Right kidney (tissue), 9 donors: ENCODE results near the gene NSUN7.
"Not testable (repeated sequence)": the region's sequence is repeated elsewhere in the genome, so short reads cannot be mapped to it uniquely, and the experiment has no call there.

Source experiments
- DNase-seq: peaks from one replicate; pipeline ENCODE4 v3.0.0-alpha.2; 2016
- long read RNA-seq, 8 donors: transcript quantifications; one replicate each; lab custom pipeline, GENCODE V29; 2026

Gene NSUN7
- long read RNA-seq, donor 1, partial matches to known transcripts: 0 of 1 reads
- long read RNA-seq, donor 1, other reads (novel, unspliced or antisense): 0 of 1 reads
- long read RNA-seq, donor 2, partial matches to known transcripts: 0 of 2 reads
- long read RNA-seq, donor 2, other reads (novel, unspliced or antisense): 0 of 2 reads
- long read RNA-seq, donor 3: 0 reads
- long read RNA-seq, donor 4, partial matches to known transcripts: 0 of 1 reads
- long read RNA-seq, donor 4, other reads (novel, unspliced or antisense): 0 of 1 reads
- long read RNA-seq, donor 5, partial matches to known transcripts: 0 of 2 reads
- long read RNA-seq, donor 5, other reads (novel, unspliced or antisense): 0 of 2 reads
- long read RNA-seq, donor 6: 0 reads
- long read RNA-seq, donor 7, partial matches to known transcripts: 0 of 2 reads
- long read RNA-seq, donor 7, other reads (novel, unspliced or antisense): 0 of 2 reads
- long read RNA-seq, donor 8, partial matches to known transcripts: 0 of 4 reads
- long read RNA-seq, donor 8, other reads (novel, unspliced or antisense): 0 of 4 reads

GRCh38 chr4:40749717-40750460 lies at the start of gene NSUN7:
NSUN7 (plus strand) TSS chr4:40749955; CDS start chr4:40750694, 739 bp downstream.
- DNase-seq: peak; percentile 95

GRCh38 chr4:40702137-40702799 lies 47.5 kb upstream of the NSUN7 start:
- DNase-seq: no peak

- no peak for DNase-seq
These were observed 47.0 kb upstream of the NSUN7 start for GRCh38 chr4:40702800-40703151.

- DNase-seq: no peak
These were observed 45.7 kb upstream of the NSUN7 start for GRCh38 chr4:40704073-40704472.

- DNase-seq: no peak
These were observed 39.1 kb upstream of the NSUN7 start for GRCh38 chr4:40710484-40711254.

GRCh38 chr4:40713001-40713400 lies 36.8 kb upstream of the NSUN7 start:
- DNase-seq: not testable (repeated sequence)

GRCh38 chr4:40713798-40714197 lies 36.0 kb upstream of the NSUN7 start:
- no peak for DNase-seq

- no peak for DNase-seq
These were observed 31.2 kb upstream of the NSUN7 start for GRCh38 chr4:40718586-40718985.

- DNase-seq: no peak
These were observed 30.6 kb upstream of the NSUN7 start for GRCh38 chr4:40719008-40719623.

- no peak for DNase-seq
These were observed 29.4 kb upstream of the NSUN7 start for GRCh38 chr4:40720351-40720750.

- no peak for DNase-seq
These were observed 28.8 kb upstream of the NSUN7 start for GRCh38 chr4:40720916-40721315.

GRCh38 chr4:40721730-40722171 lies 28.0 kb upstream of the NSUN7 start:
- no peak for DNase-seq

- no peak for DNase-seq
These were observed 27.1 kb upstream of the NSUN7 start for GRCh38 chr4:40722576-40723161.

- no peak for DNase-seq
These were observed 26.0 kb upstream of the NSUN7 start for GRCh38 chr4:40723728-40724127.

GRCh38 chr4:40728333-40728732 lies 21.4 kb upstream of the NSUN7 start:
- no peak for DNase-seq

- DNase-seq: no peak
These were observed 20.2 kb upstream of the NSUN7 start for GRCh38 chr4:40729555-40729954.

- DNase-seq: no peak
These were observed 19.6 kb upstream of the NSUN7 start for GRCh38 chr4:40730091-40730679.

- no peak for DNase-seq
These were observed 18.4 kb upstream of the NSUN7 start for GRCh38 chr4:40731361-40731760.

GRCh38 chr4:40731792-40732245 lies 17.9 kb upstream of the NSUN7 start:
- DNase-seq: no peak

- no peak for DNase-seq
These were observed 16.0 kb upstream of the NSUN7 start for GRCh38 chr4:40733752-40734151.

GRCh38 chr4:40734497-40734896 lies 15.3 kb upstream of the NSUN7 start:
- no peak for DNase-seq
